SK-N-SH (cell line): ENCODE measurements around the gene ADGRB2.

Experiments used
- EP300 ChIP-seq, 2 experiments: IDR thresholded peaks; 2 replicates each; pipeline versions ENCODE4 v1.4.0 to v1.6.1; 2012; ENCODE audit warnings: borderline replicate concordance in 1 of 2, low read depth in 1 of 2, low read length in 1 of 2
- POLR2AphosphoS5 ChIP-seq: IDR thresholded peaks from 2 replicates; pipeline ENCODE4 v1.6.1; 2012; ENCODE audit warnings: low read depth, low read length
- TF ChIP-seq, protein P1 (sequence below): fragments of 200-600 bp; sonication (generic); IDR thresholded peaks from 2 replicates; pipeline ENCODE4 v1.6.1; 2017; ENCODE audit warnings: antibody characterized with exemption, mild to moderate bottlenecking, moderate library complexity
- TF ChIP-seq, protein P2 (sequence below): fragments of 150-350 bp; IDR thresholded peaks from 2 replicates; pipeline ENCODE4 v1.6.1; 2017; ENCODE audit warnings: antibody characterized with exemption, low read length, low read depth, borderline replicate concordance
- TF ChIP-seq, protein P3 (sequence below): IDR thresholded peaks from 2 replicates; pipeline ENCODE4 v1.4.0; 2012; ENCODE audit warnings: low read depth

DNA sequence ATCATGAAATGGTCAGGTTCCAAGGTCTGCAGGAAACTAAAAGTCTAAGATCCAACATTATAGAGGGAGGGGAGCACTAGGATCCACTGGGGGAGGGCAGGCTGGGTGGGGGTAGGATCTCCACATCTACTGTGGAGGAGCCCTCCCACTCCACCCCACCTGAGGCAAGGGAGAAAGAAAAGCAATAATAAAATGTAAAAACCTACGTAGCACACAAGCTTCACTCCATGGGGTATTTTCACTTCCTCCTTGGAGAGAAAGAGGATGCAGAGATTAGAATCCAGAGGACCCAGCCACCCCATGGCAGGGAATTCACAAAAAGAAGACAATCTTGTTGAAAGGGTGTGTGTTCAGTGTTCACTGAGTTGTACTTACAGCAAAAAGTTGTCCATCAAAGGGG, 37.3 kb upstream of the ADGRB2 start:
- TF ChIP-seq, protein P1, sequence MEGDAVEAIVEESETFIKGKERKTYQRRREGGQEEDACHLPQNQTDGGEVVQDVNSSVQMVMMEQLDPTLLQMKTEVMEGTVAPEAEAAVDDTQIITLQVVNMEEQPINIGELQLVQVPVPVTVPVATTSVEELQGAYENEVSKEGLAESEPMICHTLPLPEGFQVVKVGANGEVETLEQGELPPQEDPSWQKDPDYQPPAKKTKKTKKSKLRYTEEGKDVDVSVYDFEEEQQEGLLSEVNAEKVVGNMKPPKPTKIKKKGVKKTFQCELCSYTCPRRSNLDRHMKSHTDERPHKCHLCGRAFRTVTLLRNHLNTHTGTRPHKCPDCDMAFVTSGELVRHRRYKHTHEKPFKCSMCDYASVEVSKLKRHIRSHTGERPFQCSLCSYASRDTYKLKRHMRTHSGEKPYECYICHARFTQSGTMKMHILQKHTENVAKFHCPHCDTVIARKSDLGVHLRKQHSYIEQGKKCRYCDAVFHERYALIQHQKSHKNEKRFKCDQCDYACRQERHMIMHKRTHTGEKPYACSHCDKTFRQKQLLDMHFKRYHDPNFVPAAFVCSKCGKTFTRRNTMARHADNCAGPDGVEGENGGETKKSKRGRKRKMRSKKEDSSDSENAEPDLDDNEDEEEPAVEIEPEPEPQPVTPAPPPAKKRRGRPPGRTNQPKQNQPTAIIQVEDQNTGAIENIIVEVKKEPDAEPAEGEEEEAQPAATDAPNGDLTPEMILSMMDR = no peak
- TF ChIP-seq, protein P2, sequence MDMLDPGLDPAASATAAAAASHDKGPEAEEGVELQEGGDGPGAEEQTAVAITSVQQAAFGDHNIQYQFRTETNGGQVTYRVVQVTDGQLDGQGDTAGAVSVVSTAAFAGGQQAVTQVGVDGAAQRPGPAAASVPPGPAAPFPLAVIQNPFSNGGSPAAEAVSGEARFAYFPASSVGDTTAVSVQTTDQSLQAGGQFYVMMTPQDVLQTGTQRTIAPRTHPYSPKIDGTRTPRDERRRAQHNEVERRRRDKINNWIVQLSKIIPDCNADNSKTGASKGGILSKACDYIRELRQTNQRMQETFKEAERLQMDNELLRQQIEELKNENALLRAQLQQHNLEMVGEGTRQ = no peak
- TF ChIP-seq, protein P3, sequence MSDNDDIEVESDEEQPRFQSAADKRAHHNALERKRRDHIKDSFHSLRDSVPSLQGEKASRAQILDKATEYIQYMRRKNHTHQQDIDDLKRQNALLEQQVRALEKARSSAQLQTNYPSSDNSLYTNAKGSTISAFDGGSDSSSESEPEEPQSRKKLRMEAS = no peak
- TF ChIP-seq EP300 (IDR thresholded peaks at IDR 0.05; ENCODE audit: borderline replicate concordance in 1 of 2, low read depth in 1 of 2, low read length in 1 of 2) = no peak
- TF ChIP-seq POLR2AphosphoS5 = no peak
